ENCODE results near the gene EFCAB14.

GRCh38 chr1:46760558-46761166 is 41.7 kb upstream of the EFCAB14 start:
- no peak for TF ChIP-seq CTCF (IDR thresholded peaks at IDR 0.05)
- no peak for TF ChIP-seq POLR2AphosphoS5 (IDR thresholded peaks at IDR 0.05)
- TF ChIP-seq POLR2A (IDR thresholded peaks at IDR 0.05): no peak

All from upper lobe of left lung (tissue), 4 donors.